ENCODE results near the gene CDH3. TPM values are rescaled to one million over a fixed set of nuclear protein-coding genes. Genes with fewer than 3 reads are reported as not detected.

The CDH3 gene
- polyA plus RNA-seq, 2 of the 4 experiments (the other 2 are of a cell fraction), result 0.08 to 0.25 TPM

DNA sequence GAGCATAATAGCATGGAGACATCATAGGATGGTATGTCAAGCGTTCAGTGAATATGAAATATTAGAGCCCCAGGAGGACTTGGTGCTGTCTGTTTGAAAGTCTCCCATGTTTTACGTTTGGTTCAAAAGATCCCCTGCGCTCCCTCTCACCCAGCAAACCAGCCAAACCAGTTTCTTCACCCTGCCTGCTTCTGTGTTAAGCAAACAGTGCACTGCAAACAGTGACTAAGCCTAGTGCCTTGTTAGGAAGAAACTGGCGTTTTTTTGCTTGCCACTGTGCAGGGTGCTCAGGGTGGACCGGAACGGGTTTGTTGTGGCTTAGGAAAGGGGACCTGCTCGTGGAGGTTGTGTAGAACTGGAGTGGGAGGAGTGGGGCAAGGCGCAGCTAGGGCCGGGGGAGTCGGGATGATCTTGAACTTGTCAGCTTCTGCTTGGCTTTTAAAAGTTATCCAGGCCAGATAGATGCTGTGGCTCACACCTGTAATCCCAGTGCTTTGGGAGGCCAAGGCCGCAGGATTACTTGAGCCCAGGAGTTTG is 99.7 kb downstream of the CDH3 start:
- WGBS (ENCODE audit: missing lambda C conversion rate), result 1% methylated on average over 11 of the region's 11 CpGs
- no peak for TF ChIP-seq HOXA7 (CRISPR knock-in tag; IDR thresholded peaks at IDR 0.05)
- TF ChIP-seq GATA3 (IDR thresholded peaks at IDR 0.05; ENCODE audit: borderline replicate concordance), result peak; percentile 54; the same call in 1 of the 2 replicates
- TF ChIP-seq JUNB (IDR thresholded peaks at IDR 0.05), result peak; percentile 20; the same call in 1 of the 2 replicates
- TF ChIP-seq RARB (CRISPR knock-in tag; IDR thresholded peaks at IDR 0.05), result no peak
- TF ChIP-seq CHD4 (IDR thresholded peaks at IDR 0.05; ENCODE audit: borderline replicate concordance), result 0 out of 2 replicates have a peak, but pooled peaks have one; percentile 27
- TF ChIP-seq CEBPB (IDR thresholded peaks at IDR 0.05), result peak; percentile 63 to 89; a peak in 3 of 4 replicates
- no peak for TF ChIP-seq EHMT2 (IDR thresholded peaks at IDR 0.05; ENCODE audit: low read depth)
- peak; percentile 79 for TF ChIP-seq MAX (IDR thresholded peaks at IDR 0.05)
- peak; percentile 32; the same call in 1 of the 3 replicates for TF ChIP-seq SMC3 (IDR thresholded peaks at IDR 0.05)
- TF ChIP-seq FOSL2 (IDR thresholded peaks at IDR 0.05), result peak; percentile 52
- TF ChIP-seq FOSL2 (CRISPR knock-in tag; IDR thresholded peaks at IDR 0.05), result peak; percentile 83
- peak in 1 of 2 experiments; percentile 35; a peak in 1 of 5 replicates for TF ChIP-seq JUN (IDR thresholded peaks at IDR 0.05)
- TF ChIP-seq ZFP36 (IDR thresholded peaks at IDR 0.05; ENCODE audit: borderline replicate concordance, partially characterized antibody), result no peak
- TF ChIP-seq EP300 (IDR thresholded peaks at IDR 0.05), result no peak
- TF ChIP-seq, protein P1, sequence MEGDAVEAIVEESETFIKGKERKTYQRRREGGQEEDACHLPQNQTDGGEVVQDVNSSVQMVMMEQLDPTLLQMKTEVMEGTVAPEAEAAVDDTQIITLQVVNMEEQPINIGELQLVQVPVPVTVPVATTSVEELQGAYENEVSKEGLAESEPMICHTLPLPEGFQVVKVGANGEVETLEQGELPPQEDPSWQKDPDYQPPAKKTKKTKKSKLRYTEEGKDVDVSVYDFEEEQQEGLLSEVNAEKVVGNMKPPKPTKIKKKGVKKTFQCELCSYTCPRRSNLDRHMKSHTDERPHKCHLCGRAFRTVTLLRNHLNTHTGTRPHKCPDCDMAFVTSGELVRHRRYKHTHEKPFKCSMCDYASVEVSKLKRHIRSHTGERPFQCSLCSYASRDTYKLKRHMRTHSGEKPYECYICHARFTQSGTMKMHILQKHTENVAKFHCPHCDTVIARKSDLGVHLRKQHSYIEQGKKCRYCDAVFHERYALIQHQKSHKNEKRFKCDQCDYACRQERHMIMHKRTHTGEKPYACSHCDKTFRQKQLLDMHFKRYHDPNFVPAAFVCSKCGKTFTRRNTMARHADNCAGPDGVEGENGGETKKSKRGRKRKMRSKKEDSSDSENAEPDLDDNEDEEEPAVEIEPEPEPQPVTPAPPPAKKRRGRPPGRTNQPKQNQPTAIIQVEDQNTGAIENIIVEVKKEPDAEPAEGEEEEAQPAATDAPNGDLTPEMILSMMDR (IDR thresholded peaks at IDR 0.05), result no peak
- TF ChIP-seq USF2 (IDR thresholded peaks at IDR 0.05), result no peak
- peak in 1 of 2 experiments; percentile 28; a peak in 3 of 5 replicates for TF ChIP-seq RAD21 (conservative IDR thresholded peaks at IDR 0.05 in 1 of 2, IDR thresholded peaks at IDR 0.05 in 1 of 2)
- TF ChIP-seq KDM5A (IDR thresholded peaks at IDR 0.05), result no peak
- TF ChIP-seq, protein P2, sequence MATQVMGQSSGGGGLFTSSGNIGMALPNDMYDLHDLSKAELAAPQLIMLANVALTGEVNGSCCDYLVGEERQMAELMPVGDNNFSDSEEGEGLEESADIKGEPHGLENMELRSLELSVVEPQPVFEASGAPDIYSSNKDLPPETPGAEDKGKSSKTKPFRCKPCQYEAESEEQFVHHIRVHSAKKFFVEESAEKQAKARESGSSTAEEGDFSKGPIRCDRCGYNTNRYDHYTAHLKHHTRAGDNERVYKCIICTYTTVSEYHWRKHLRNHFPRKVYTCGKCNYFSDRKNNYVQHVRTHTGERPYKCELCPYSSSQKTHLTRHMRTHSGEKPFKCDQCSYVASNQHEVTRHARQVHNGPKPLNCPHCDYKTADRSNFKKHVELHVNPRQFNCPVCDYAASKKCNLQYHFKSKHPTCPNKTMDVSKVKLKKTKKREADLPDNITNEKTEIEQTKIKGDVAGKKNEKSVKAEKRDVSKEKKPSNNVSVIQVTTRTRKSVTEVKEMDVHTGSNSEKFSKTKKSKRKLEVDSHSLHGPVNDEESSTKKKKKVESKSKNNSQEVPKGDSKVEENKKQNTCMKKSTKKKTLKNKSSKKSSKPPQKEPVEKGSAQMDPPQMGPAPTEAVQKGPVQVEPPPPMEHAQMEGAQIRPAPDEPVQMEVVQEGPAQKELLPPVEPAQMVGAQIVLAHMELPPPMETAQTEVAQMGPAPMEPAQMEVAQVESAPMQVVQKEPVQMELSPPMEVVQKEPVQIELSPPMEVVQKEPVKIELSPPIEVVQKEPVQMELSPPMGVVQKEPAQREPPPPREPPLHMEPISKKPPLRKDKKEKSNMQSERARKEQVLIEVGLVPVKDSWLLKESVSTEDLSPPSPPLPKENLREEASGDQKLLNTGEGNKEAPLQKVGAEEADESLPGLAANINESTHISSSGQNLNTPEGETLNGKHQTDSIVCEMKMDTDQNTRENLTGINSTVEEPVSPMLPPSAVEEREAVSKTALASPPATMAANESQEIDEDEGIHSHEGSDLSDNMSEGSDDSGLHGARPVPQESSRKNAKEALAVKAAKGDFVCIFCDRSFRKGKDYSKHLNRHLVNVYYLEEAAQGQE (IDR thresholded peaks at IDR 0.05), result no peak
- ATAC-seq (peak; percentile 92 to 97), DNase-seq (ENCODE audit: low read depth in 1 of 2, low spot score in 1 of 2) (peak; percentile 73 to 84), FAIRE-seq (peak; percentile 96)
- H3K4me1 ChIP-seq, result peaks cover 80% of the 10 kb centered on the region
- no peak overlapping the region for H3K4me3 ChIP-seq
- peak overlapping the region; percentile 78 to 94 for H3K27ac ChIP-seq
- CTCF ChIA-PET, result interaction anchor here (1.5 kb wide), 1 partner anchor 379 kb away, joined by 5 read pairs; no protein-coding TSS in a partner anchor
- H3K9me3 ChIP-seq, result no peaks in the 10 kb centered on the region
- H3K4me2 ChIP-seq, result peak overlapping the region; percentile 72
- POLR2A ChIA-PET, result no interaction called here

- no peak for DNase-seq (ENCODE audit: low read depth in 1 of 2, low spot score in 1 of 2)
- Histone ChIP-seq H3K4me2 (0 out of 3 replicates have a peak overlapping the region, but pooled peaks have one; percentile 2), H3K9me3 (no peaks in the 10 kb centered on the region), H3K4me3 (no peak overlapping the region), H3K27ac (peak overlapping the region in 1 of 2 experiments; percentile 94; a peak in 3 of 6 replicates), H3K4me1 (peaks cover 61% of the 10 kb centered on the region)
- ChIA-PET CTCF (interaction anchor here (0.8 to 1.5 kb wide), 5 partner anchors 43 to 359 kb away, joined by 3 to 7 read pairs (median 3); no protein-coding TSS in a partner anchor), POLR2A (no interaction called here)
- FAIRE-seq, result no peak
- TF ChIP-seq SMC3 (IDR thresholded peaks at IDR 0.05) (no peak), NFE2L2 (conservative IDR thresholded peaks at IDR 0.05; ENCODE audit: low read length) (no peak), EP300 (IDR thresholded peaks at IDR 0.05) (no peak), HOXA7 (CRISPR knock-in tag; IDR thresholded peaks at IDR 0.05) (no peak), ZC3H11A (IDR thresholded peaks at IDR 0.05) (no peak), CHD2 (IDR thresholded peaks at IDR 0.05; ENCODE audit: low read length, partially characterized antibody) (no peak), ZFP36 (IDR thresholded peaks at IDR 0.05; ENCODE audit: borderline replicate concordance, partially characterized antibody) (no peak), RAD21 (conservative IDR thresholded peaks at IDR 0.05 in 1 of 2, IDR thresholded peaks at IDR 0.05 in 1 of 2) (no peak)
- TF ChIP-seq, protein P2 (IDR thresholded peaks at IDR 0.05), result no peak
- no peak for ATAC-seq
These were observed 101.8 kb downstream of the CDH3 start for GRCh38 chr16:68746951-68747350.
